GM18951 (cell line): Measurements from ENCODE around the gene SLC4A1AP.

ENCODE experiments used
- POLR2A ChIP-seq: IDR thresholded peaks from 4 replicates; pipeline ENCODE4 v1.6.1; 2011; ENCODE audit warnings: mild to moderate bottlenecking; ENCODE audit not compliant: insufficient read length, insufficient read depth; ENCODE audit errors: extremely low read depth
- in situ Hi-C: fragments of 300-500 bp; cut with MboI; formaldehyde crosslinking; loops from one replicate; pipeline ENCODE4 v1.12.0; 2022; ENCODE audit warnings: low sequenced_read_pairs, mixed read lengths, inconsistent platforms; ENCODE audit not compliant: unreplicated experiment

SLC4A1AP gene

GRCh38 chr2:27703638-27704341, 40.1 kb downstream of the SLC4A1AP start:
- in situ Hi-C loops, result no loop called here
- no peak for TF ChIP-seq POLR2A

GRCh38 chr2:27704342-27704876, 40.7 kb downstream of the SLC4A1AP start:
- in situ Hi-C loops, result no loop called here
- TF ChIP-seq POLR2A, result no peak

GRCh38 chr2:27705851-27706622, 42.3 kb downstream of the SLC4A1AP start:
- in situ Hi-C loops, result no loop called here
- TF ChIP-seq POLR2A, result no peak

GRCh38 chr2:27707462-27708256, 44.0 kb downstream of the SLC4A1AP start:
- in situ Hi-C loops, result no loop called here
- no peak for TF ChIP-seq POLR2A

GRCh38 chr2:27708257-27708654, 44.6 kb downstream of the SLC4A1AP start:
- in situ Hi-C loops, result no loop called here
- no peak for TF ChIP-seq POLR2A

GRCh38 chr2:27708666-27709065, 45.0 kb downstream of the SLC4A1AP start:
- in situ Hi-C loops, result no loop called here
- TF ChIP-seq POLR2A, result no peak

GRCh38 chr2:27709326-27709725, 45.6 kb downstream of the SLC4A1AP start:
- in situ Hi-C loops, result no loop called here
- no peak for TF ChIP-seq POLR2A

- in situ Hi-C loops, result no loop called here
- TF ChIP-seq POLR2A, result no peak
Observed at GRCh38 chr2:27709960-27710575, 46.4 kb downstream of the SLC4A1AP start.

- no peak for TF ChIP-seq POLR2A
Observed at GRCh38 chr2:27710640-27711430, 47.1 kb downstream of the SLC4A1AP start.

GRCh38 chr2:27711804-27712203, 48.1 kb downstream of the SLC4A1AP start:
- in situ Hi-C loops, result no loop called here
- no peak for TF ChIP-seq POLR2A

More at GRCh38 chr2:27710640-27711430, 47.1 kb downstream of the SLC4A1AP start:
- in situ Hi-C loops, result no loop called here

GRCh38 chr2:27712522-27712921, 48.8 kb downstream of the SLC4A1AP start:
- in situ Hi-C loops, result no loop called here
- TF ChIP-seq POLR2A, result no peak

- in situ Hi-C loops, result no loop called here
- no peak for TF ChIP-seq POLR2A
Observed at GRCh38 chr2:27713201-27713600, 49.5 kb downstream of the SLC4A1AP start.
